GM21367 (cell line): ENCODE results near the gene RNU4-1.

Experiments
- ATAC-seq: cut with Tn5 transposase; IDR thresholded peaks from one replicate; pipeline ENCODE4 v1.9.1; 2021; ENCODE audit not compliant: unreplicated experiment

RNU4-1 gene

GRCh38 chr12:120290609-120291305, 2.3 kb downstream of the RNU4-1 start:
- no peak for ATAC-seq

GRCh38 chr12:120287491-120287890, 5.5 kb downstream of the RNU4-1 start:
- ATAC-seq, result no peak

GRCh38 chr12:120286768-120287490, 6.1 kb downstream of the RNU4-1 start:
- ATAC-seq, result no peak

- no peak for ATAC-seq
Observed at GRCh38 chr12:120284381-120284780, 8.7 kb downstream of the RNU4-1 start.

- ATAC-seq, result no peak
Observed at GRCh38 chr12:120283318-120283717, 9.7 kb downstream of the RNU4-1 start.

GRCh38 chr12:120278137-120279069, 14.6 kb downstream of the RNU4-1 start:
- ATAC-seq, result no peak

- ATAC-seq, result no peak
Observed at GRCh38 chr12:120276734-120277133, 16.3 kb downstream of the RNU4-1 start.

- no peak for ATAC-seq
Observed at GRCh38 chr12:120267736-120268135, 25.3 kb downstream of the RNU4-1 start.

- ATAC-seq, result no peak
Observed at GRCh38 chr12:120266180-120266870, 26.7 kb downstream of the RNU4-1 start.

GRCh38 chr12:120265473-120266179, 27.4 kb downstream of the RNU4-1 start, which contains the start of gene PXN:
TSS of gene PXN (minus strand) at chr12:120265730. CDS start at chr12:120265629, 101 bp downstream.
- ATAC-seq, result peak; percentile 75

GRCh38 chr12:120264904-120265472, 28.0 kb downstream of the RNU4-1 start:
- ATAC-seq, result no peak

- ATAC-seq, result no peak
Observed at GRCh38 chr12:120264086-120264903, 28.7 kb downstream of the RNU4-1 start.

GRCh38 chr12:120263748-120264085, 29.3 kb downstream of the RNU4-1 start:
- no peak for ATAC-seq

GRCh38 chr12:120262852-120263747, 29.9 kb downstream of the RNU4-1 start:
- no peak for ATAC-seq

- ATAC-seq, result no peak
Observed at GRCh38 chr12:120261951-120262851, 30.8 kb downstream of the RNU4-1 start.

- no peak for ATAC-seq
Observed at GRCh38 chr12:120260607-120261006, 32.4 kb downstream of the RNU4-1 start.
